Measurements from ENCODE around the gene RAD51B. TPM values are rescaled to one million over a fixed set of nuclear protein-coding genes. Genes with fewer than 3 reads are reported as not detected.

RAD51B gene
- total RNA-seq, 2 donors from 2014 or later = 22.8 to 33.8 TPM

DNA sequence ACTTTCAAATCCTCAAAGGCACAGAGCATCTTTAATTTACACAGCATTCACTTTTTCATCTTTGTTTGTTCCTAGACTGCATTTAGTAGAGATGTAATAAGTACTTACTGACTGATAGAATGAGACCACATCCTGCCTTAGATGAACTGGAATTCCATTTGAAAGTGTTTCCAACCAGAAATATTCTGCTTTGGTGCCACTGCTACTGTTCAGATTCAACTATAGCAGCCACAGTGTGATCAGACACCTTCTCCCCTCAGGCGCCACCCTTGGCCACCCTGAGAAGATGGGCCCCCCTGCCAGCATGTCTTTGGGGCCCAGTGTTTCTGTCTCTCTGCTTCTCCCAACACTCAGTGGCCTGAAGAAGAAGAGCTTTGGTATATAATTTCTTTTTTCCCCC lies 449.1 kb downstream of the RAD51B start:
- no peak overlapping the region for H3K4me3 Mint-ChIP-seq
- WGBS, 2 experiments (ENCODE audit: insufficient coverage in 1 of 2, insufficient read length in 1 of 2) = 82% methylated on average over 1 of the region's 1 CpG; no CpG with 5 or more reads in 1 of the 2 experiments
- no peak overlapping the region for H3K27ac Mint-ChIP-seq
- H3K9me3 Mint-ChIP-seq = no peaks in the 10 kb centered on the region
- H3K4me3 ChIP-seq (ENCODE audit: low read length) = no peak overlapping the region
- H3K27ac ChIP-seq (ENCODE audit: low read depth, low read length) = no peak overlapping the region
- H3K4me1 ChIP-seq (ENCODE audit: control insufficient read depth, insufficient read depth, low read length) = peaks cover 11% of the 10 kb centered on the region
- no peaks in the 10 kb centered on the region for H3K27me3 ChIP-seq (ENCODE audit: control insufficient read depth, insufficient read depth, low read length, poor library complexity, severe bottlenecking)
- no peak overlapping the region for H3K9ac ChIP-seq (ENCODE audit: extremely low read depth, low read length, poor library complexity, severe bottlenecking)
- no peaks in the 10 kb centered on the region for H3K36me3 Mint-ChIP-seq (ENCODE audit: low read depth)
- no peaks in the 10 kb centered on the region for H3K9me3 ChIP-seq (ENCODE audit: control insufficient read depth, low read length)
- no peaks in the 10 kb centered on the region for H3K27me3 Mint-ChIP-seq (ENCODE audit: insufficient read depth)
- H3K36me3 ChIP-seq (ENCODE audit: control insufficient read depth, insufficient read depth, low read length) = no peaks in the 10 kb centered on the region
- DNase-seq = no peak
- TF ChIP-seq, protein P1, sequence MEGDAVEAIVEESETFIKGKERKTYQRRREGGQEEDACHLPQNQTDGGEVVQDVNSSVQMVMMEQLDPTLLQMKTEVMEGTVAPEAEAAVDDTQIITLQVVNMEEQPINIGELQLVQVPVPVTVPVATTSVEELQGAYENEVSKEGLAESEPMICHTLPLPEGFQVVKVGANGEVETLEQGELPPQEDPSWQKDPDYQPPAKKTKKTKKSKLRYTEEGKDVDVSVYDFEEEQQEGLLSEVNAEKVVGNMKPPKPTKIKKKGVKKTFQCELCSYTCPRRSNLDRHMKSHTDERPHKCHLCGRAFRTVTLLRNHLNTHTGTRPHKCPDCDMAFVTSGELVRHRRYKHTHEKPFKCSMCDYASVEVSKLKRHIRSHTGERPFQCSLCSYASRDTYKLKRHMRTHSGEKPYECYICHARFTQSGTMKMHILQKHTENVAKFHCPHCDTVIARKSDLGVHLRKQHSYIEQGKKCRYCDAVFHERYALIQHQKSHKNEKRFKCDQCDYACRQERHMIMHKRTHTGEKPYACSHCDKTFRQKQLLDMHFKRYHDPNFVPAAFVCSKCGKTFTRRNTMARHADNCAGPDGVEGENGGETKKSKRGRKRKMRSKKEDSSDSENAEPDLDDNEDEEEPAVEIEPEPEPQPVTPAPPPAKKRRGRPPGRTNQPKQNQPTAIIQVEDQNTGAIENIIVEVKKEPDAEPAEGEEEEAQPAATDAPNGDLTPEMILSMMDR (conservative IDR thresholded peaks at IDR 0.05) = no peak
- peaks cover 26% of the 10 kb centered on the region for H3K4me1 Mint-ChIP-seq

- Histone ChIP-seq H3K27ac (ENCODE audit: low read depth, low read length) (no peak overlapping the region), H3K9ac (ENCODE audit: extremely low read depth, low read length, poor library complexity, severe bottlenecking) (no peak overlapping the region), H3K4me3 (ENCODE audit: low read length) (no peak overlapping the region), H3K27me3 (ENCODE audit: control insufficient read depth, insufficient read depth, low read length, poor library complexity, severe bottlenecking) (no peaks in the 10 kb centered on the region), H3K36me3 (ENCODE audit: control insufficient read depth, insufficient read depth, low read length) (no peaks in the 10 kb centered on the region), H3K4me1 (ENCODE audit: control insufficient read depth, insufficient read depth, low read length) (peaks cover 6% of the 10 kb centered on the region), H3K9me3 (ENCODE audit: control insufficient read depth, low read length) (no peaks in the 10 kb centered on the region)
- no peaks in the 10 kb centered on the region for H3K27me3 Mint-ChIP-seq (ENCODE audit: insufficient read depth)
- H3K4me1 Mint-ChIP-seq = peaks cover 20% of the 10 kb centered on the region
- H3K27ac Mint-ChIP-seq = no peak overlapping the region
- H3K36me3 Mint-ChIP-seq (ENCODE audit: low read depth) = no peaks in the 10 kb centered on the region
- WGBS, 2 experiments (ENCODE audit: insufficient coverage in 1 of 2, insufficient read length in 1 of 2) = 85 to 96% methylated on average over 4 to 8 of the region's 8 CpGs
- DNase-seq = no peak
- no peak overlapping the region for H3K4me3 Mint-ChIP-seq
- TF ChIP-seq, protein P1 (conservative IDR thresholded peaks at IDR 0.05) = no peak
- H3K9me3 Mint-ChIP-seq = no peaks in the 10 kb centered on the region
Observed at GRCh38 chr14:68269136-68269927, 449.8 kb downstream of the RAD51B start.

GRCh38 chr14:68270342-68270741 lies 450.8 kb downstream of the RAD51B start:
- H3K27me3 Mint-ChIP-seq (ENCODE audit: insufficient read depth) = no peaks in the 10 kb centered on the region
- H3K27me3 ChIP-seq (ENCODE audit: control insufficient read depth, insufficient read depth, low read length, poor library complexity, severe bottlenecking) = no peaks in the 10 kb centered on the region
- H3K9me3 Mint-ChIP-seq = no peaks in the 10 kb centered on the region
- no peaks in the 10 kb centered on the region for H3K36me3 Mint-ChIP-seq (ENCODE audit: low read depth)
- H3K27ac ChIP-seq (ENCODE audit: low read depth, low read length) = no peak overlapping the region
- H3K4me3 ChIP-seq (ENCODE audit: low read length) = no peak overlapping the region
- H3K4me1 ChIP-seq (ENCODE audit: control insufficient read depth, insufficient read depth, low read length) = no peaks in the 10 kb centered on the region
- 94 to 100% methylated on average over 1 to 2 of the region's 2 CpGs for WGBS, 2 experiments (ENCODE audit: insufficient coverage in 1 of 2, insufficient read length in 1 of 2)
- no peak for DNase-seq
- no peaks in the 10 kb centered on the region for H3K36me3 ChIP-seq (ENCODE audit: control insufficient read depth, insufficient read depth, low read length)
- peaks cover 18% of the 10 kb centered on the region for H3K4me1 Mint-ChIP-seq
- H3K9ac ChIP-seq (ENCODE audit: extremely low read depth, low read length, poor library complexity, severe bottlenecking) = no peak overlapping the region
- H3K27ac Mint-ChIP-seq = no peak overlapping the region
- H3K4me3 Mint-ChIP-seq = no peak overlapping the region
- no peaks in the 10 kb centered on the region for H3K9me3 ChIP-seq (ENCODE audit: control insufficient read depth, low read length)
- TF ChIP-seq, protein P1 (conservative IDR thresholded peaks at IDR 0.05) = no peak

Measured in endodermal cell (in vitro differentiated cells).